ENCODE results near the gene MEF2A. TPM values are rescaled to one million over a fixed set of nuclear protein-coding genes. Genes with fewer than 3 reads are reported as not detected.

MEF2A gene
- total and polyA plus RNA-seq, 9 of the 15 experiments (the other 6 are each of a cell fraction or from before 2014, with no cell fraction given), result 1.6 to 18.7 (median 8.7) TPM

GRCh38 chr15:99656205-99656604 lies 90.4 kb downstream of the MEF2A start (continued):
- TF ChIP-seq ZNF197 (CRISPR knock-in tag; IDR thresholded peaks at IDR 0.05; ENCODE audit: low read depth), result no peak
- no peak for TF ChIP-seq ETV5 (CRISPR knock-in tag; IDR thresholded peaks at IDR 0.05; ENCODE audit: low read depth)
- TF ChIP-seq NONO (IDR thresholded peaks at IDR 0.05; ENCODE audit: low read depth in 2 of 2, low read length in 1 of 2), result no peak
- TF ChIP-seq ZNF224 (CRISPR knock-in tag; IDR thresholded peaks at IDR 0.05), result no peak
- TF ChIP-seq IFI16 (CRISPR knock-in tag; IDR thresholded peaks at IDR 0.05), result no peak
- TF ChIP-seq ZNF778 (CRISPR knock-in tag; IDR thresholded peaks at IDR 0.05), result no peak

- Histone ChIP-seq H3K36me3 (ENCODE audit: control insufficient read depth, insufficient read depth, low read length) (no peaks in the 10 kb centered on the region), H3K27me3 (ENCODE audit: control insufficient read depth in 2 of 2, insufficient read depth in 2 of 2, low read length in 2 of 2) (no peaks in the 10 kb centered on the region), H3K27ac (ENCODE audit: extremely low read depth, low read depth, low read length) (no peak overlapping the region), H3K9me1 (ENCODE audit: control insufficient read depth, insufficient read depth, low read length) (no peaks in the 10 kb centered on the region), H3K4me3 (no peak overlapping the region), H3K4me1 (replicated peaks in 1 of 2; ENCODE audit: control insufficient read depth in 2 of 2, insufficient read depth in 2 of 2, low read length in 2 of 2) (no peaks in the 10 kb centered on the region), H3K9ac (ENCODE audit: insufficient read depth in 1 of 2, low read depth in 2 of 2, low read length in 2 of 2) (no peak overlapping the region), H3K79me2 (ENCODE audit: control insufficient read depth, insufficient read depth, low read length) (no peaks in the 10 kb centered on the region), H3K4me2 (ENCODE audit: insufficient read depth, low read length) (no peak overlapping the region), H4K20me1 (replicated peaks; ENCODE audit: control insufficient read depth, insufficient read depth, low read length) (no peaks in the 10 kb centered on the region), H2AFZ (ENCODE audit: low read depth, low read length) (no peak overlapping the region), H3K9me3 (replicated peaks; ENCODE audit: control insufficient read depth, insufficient read depth, low read depth, low read length) (no peaks in the 10 kb centered on the region)
- intact Hi-C loops (cut with micrococcal nuclease) (no loop called here), in situ Hi-C loops (cut with MboI) (no loop called here)
- FAIRE-seq, result no peak
- 38% methylated on average over 2 of the region's 2 CpGs for WGBS (ENCODE audit: insufficient coverage, low coverage, missing lambda C conversion rate)
- no peak for TF ChIP-seq ESRRA (IDR thresholded peaks at IDR 0.05; ENCODE audit: borderline replicate concordance, low read depth)
- TF ChIP-seq, protein P1, sequence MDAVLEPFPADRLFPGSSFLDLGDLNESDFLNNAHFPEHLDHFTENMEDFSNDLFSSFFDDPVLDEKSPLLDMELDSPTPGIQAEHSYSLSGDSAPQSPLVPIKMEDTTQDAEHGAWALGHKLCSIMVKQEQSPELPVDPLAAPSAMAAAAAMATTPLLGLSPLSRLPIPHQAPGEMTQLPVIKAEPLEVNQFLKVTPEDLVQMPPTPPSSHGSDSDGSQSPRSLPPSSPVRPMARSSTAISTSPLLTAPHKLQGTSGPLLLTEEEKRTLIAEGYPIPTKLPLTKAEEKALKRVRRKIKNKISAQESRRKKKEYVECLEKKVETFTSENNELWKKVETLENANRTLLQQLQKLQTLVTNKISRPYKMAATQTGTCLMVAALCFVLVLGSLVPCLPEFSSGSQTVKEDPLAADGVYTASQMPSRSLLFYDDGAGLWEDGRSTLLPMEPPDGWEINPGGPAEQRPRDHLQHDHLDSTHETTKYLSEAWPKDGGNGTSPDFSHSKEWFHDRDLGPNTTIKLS (IDR thresholded peaks at IDR 0.05; ENCODE audit: borderline replicate concordance, low read depth), result no peak
- BruUV-seq (replicated peaks), result no TSS peak
- CTCF ChIA-PET (ENCODE audit: low intra/inter-chr PET ratio), result no interaction called here
- DNase-seq (ENCODE audit: extremely low read depth in 1 of 4, low spot score in 3 of 4), result no peak
- POLR2A ChIA-PET, result no interaction called here
- no peak for ATAC-seq
These were observed 92.2 kb downstream of the MEF2A start for GRCh38 chr15:99657996-99658395.

Data from K562 (cell line).